ENCODE results near the gene RBM33. TPM values are rescaled to one million over a fixed set of nuclear protein-coding genes. Genes with fewer than 3 reads are reported as not detected.

The RBM33 gene
- total and polyA plus RNA-seq, 10 of the 15 experiments (the other 5 are each of a cell fraction or from before 2014, with no cell fraction given) = 4.7 to 67.2 (median 24.3) TPM

DNA sequence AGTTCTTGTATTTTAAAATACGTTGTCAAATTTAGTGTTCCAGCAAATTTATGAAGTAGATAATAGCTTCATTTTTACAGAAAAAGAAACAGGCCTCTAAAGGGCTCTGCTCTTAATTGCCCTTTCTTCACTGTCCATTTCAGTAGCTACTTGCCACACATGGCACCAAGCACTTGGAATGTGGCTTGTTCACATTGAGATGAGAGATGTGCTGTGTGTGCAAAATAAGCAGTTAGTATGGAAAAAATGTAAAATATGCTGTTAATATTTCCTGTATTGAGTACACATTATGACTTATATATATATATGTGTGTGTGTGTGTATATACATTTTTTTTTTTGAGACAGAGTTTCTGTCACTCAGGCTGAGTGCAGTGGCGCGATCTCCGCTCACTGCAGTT is 19.5 kb downstream of the RBM33 start (continued):
- no peak for TF ChIP-seq MYC (IDR thresholded peaks at IDR 0.05; ENCODE audit: insufficient read depth, insufficient read length, insufficient replicate concordance, low read length, severe bottlenecking)

DNA sequence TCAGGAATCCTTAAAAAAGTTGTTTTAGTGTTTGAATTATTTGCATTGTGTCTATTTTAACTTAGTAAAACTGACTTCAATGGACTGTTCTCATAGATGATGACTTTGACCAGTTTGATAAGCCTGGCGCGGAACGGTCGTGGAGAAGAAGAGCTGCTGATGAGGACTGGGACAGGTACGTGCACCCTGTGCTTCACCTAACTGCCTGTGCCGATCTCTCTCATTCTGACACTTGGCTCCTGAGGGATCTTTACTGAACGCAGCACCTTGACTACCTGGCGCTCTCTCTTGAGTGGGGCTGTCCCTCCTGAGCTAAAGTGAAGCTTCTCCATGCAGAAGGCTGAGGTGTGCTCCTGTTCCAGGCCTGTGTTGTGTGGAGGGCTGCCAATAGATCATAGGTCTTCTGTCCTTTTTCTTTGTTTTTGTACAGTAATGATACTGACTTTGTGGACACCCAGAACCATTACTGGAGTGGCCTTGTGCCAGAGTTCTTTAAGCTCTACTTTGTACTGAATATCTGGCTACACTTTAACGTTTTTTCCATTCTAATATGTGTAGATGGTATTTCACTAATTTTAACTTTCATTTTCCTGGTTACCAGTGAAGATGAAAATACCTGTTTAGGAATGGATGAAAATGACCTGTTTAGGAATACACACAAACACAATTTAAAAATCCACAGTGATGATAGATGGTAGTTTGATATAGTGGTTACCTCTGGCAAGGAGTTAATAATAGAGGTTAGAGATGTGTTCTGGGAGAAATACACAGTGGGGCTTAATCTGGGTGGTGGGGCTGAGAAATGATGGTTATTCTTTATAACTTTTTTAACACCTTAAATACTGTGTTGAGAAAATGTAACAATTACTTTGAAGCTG is 20.9 kb downstream of the RBM33 start:
- Histone ChIP-seq H3K4me1 (ENCODE audit: control insufficient read depth, insufficient read depth, low read length) (peaks cover 6% of the 10 kb centered on the region), H3K9ac (ENCODE audit: control insufficient read depth, insufficient read depth, low read length) (no peak overlapping the region), H3K27ac (ENCODE audit: control insufficient read depth, insufficient read depth) (no peak overlapping the region), H2AFZ (ENCODE audit: control insufficient read depth, low read depth, low read length) (no peak overlapping the region), H3K9me3 (replicated peaks; ENCODE audit: control insufficient read depth, insufficient read depth, low read length) (peaks cover 3% of the 10 kb centered on the region; the same call in 2 of the 3 replicates), H3K79me2 (ENCODE audit: control insufficient read depth, insufficient read depth, low read length) (peaks cover 89% of the 10 kb centered on the region), H3K4me3 (no peak overlapping the region), H3K4me2 (ENCODE audit: control insufficient read depth, insufficient read depth) (no peak overlapping the region), H3K36me3 (ENCODE audit: control insufficient read depth in 2 of 2, insufficient read depth in 2 of 2, low read length in 1 of 2) (peaks cover 6 to 23% of the 10 kb centered on the region in 2 experiments), H3K27me3 (replicated peaks in 1 of 2; ENCODE audit: control insufficient read depth in 2 of 2, insufficient read depth in 2 of 2, low read length in 1 of 2) (no peaks in the 10 kb centered on the region), H4K20me1 (ENCODE audit: control insufficient read depth, insufficient read depth) (peaks cover 5% of the 10 kb centered on the region; the same call in 1 of the 2 replicates)
- BruUV-seq (replicated peaks) = no TSS peak
- DNase-seq (ENCODE audit: low read depth, low spot score) = no peak
- in situ Hi-C loops (cut with MboI) = no loop called here
- ChIA-PET CTCF (interaction anchor here (0.5 to 1.9 kb wide), 4 partner anchors 11 to 104 kb away, joined by 3 to 10 read pairs (median 3); no protein-coding TSS in a partner anchor), RAD21 (ENCODE audit: unreplicated experiment) (no interaction called here), SMC1A (ENCODE audit: uncharacterized antibody, unreplicated experiment) (interaction anchor here (1.1 to 2.0 kb wide), 5 partner anchors 8 to 70 kb away, joined by 3 to 6 read pairs (median 4); no protein-coding TSS in a partner anchor), POLR2A (interaction anchor here (0.8 to 1.1 kb wide), 3 partner anchors 9 to 12 kb away, joined by 3 to 5 read pairs (median 4); no protein-coding TSS in a partner anchor)
- FAIRE-seq = no peak
- no peak for ATAC-seq
- intact Hi-C loops (cut with micrococcal nuclease; ENCODE audit: unreplicated experiment) = no loop called here
- TF ChIP-seq IRF4 (IDR thresholded peaks at IDR 0.05; ENCODE audit: low read depth, low read length) = no peak
- TF ChIP-seq, protein P1, sequence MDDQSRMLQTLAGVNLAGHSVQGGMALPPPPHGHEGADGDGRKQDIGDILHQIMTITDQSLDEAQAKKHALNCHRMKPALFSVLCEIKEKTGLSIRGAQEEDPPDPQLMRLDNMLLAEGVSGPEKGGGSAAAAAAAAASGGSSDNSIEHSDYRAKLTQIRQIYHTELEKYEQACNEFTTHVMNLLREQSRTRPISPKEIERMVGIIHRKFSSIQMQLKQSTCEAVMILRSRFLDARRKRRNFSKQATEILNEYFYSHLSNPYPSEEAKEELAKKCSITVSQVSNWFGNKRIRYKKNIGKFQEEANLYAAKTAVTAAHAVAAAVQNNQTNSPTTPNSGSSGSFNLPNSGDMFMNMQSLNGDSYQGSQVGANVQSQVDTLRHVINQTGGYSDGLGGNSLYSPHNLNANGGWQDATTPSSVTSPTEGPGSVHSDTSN (IDR thresholded peaks at IDR 0.05; ENCODE audit: insufficient replicate concordance, low read depth, low read length) = no peak
- no peak for TF ChIP-seq PAX8 (IDR thresholded peaks at IDR 0.05)
- 91% methylated on average over 9 of the region's 9 CpGs for WGBS (ENCODE audit: insufficient coverage, insufficient replicate concordance, low lambda C conversion rate, missing lambda C conversion rate)
